ENCODE data around the gene PTGER3. TPM values are rescaled to one million over a fixed set of nuclear protein-coding genes. Genes with fewer than 3 reads are reported as not detected.

Gene PTGER3
- polyA plus RNA-seq, 1 donor (not counting 4 experiments of a cell fraction or from before 2014, with no cell fraction given): 0.04 TPM

DNA sequence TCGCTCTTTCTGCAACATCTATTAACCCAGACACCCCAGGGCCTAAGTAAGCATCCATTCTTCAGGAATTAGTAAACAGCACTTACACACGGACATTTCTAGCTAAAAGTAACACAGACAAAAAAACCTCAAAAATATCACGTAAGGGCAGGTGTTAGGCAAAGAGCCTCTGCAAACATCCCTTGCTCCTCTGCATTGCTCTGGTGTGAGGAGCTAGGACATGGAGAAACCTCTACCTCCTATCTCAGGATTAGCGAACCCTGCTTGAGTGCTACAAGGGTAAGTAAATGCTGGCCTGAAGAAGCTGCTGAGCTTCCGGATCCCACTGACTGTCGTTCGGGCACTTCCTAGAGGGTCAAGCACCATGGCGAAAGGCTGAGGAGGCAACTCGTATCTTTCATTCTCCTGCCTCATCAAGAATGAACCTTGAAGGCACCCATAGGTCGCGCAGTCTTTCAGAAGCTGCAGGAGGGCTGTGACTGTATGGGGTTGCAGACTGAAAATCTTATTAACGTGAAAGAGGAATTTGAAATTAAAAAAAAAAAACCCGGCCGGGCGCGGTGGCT lies 2.1 kb downstream of the PTGER3 start:
- Histone ChIP-seq H3K27me3 (ENCODE audit: control insufficient read depth, extremely low read depth, insufficient read depth, low read length) (peaks cover 34% of the 10 kb centered on the region), H3K4me2 (ENCODE audit: control insufficient read depth, extremely low read depth, insufficient read depth, low read depth, low read length) (no peak overlapping the region), H4K20me1 (ENCODE audit: control insufficient read depth, extremely low read depth, insufficient read depth, low read length) (peaks cover 2% of the 10 kb centered on the region), H3K9me3 (ENCODE audit: control insufficient read depth, low read depth, low read length) (no peaks in the 10 kb centered on the region), H3K9me1 (ENCODE audit: control insufficient read depth, extremely low read depth, insufficient read depth, low read length) (no peaks in the 10 kb centered on the region), H3K4me1 (ENCODE audit: control insufficient read depth, extremely low read depth, insufficient read depth, low read length) (peaks cover 4% of the 10 kb centered on the region), H3K79me2 (ENCODE audit: control insufficient read depth, insufficient read depth, low read length) (no peaks in the 10 kb centered on the region), H2AFZ (ENCODE audit: control insufficient read depth, low read length) (no peak overlapping the region), H3K9ac (ENCODE audit: control insufficient read depth, extremely low read depth, insufficient read depth, low read length) (no peak overlapping the region), H3K36me3 (ENCODE audit: control insufficient read depth in 2 of 2, extremely low read depth in 1 of 2, insufficient read depth in 2 of 2, low read length in 2 of 2) (no peaks in the 10 kb centered on the region), H3K4me3 (ENCODE audit: control insufficient read depth in 2 of 3, extremely low read depth in 1 of 3, insufficient read depth in 2 of 3, low read depth in 1 of 3, low read length in 3 of 3) (no peak overlapping the region), H3K27ac (ENCODE audit: control insufficient read depth, insufficient read depth, low read length) (no peak overlapping the region)
- TF ChIP-seq, protein P1, sequence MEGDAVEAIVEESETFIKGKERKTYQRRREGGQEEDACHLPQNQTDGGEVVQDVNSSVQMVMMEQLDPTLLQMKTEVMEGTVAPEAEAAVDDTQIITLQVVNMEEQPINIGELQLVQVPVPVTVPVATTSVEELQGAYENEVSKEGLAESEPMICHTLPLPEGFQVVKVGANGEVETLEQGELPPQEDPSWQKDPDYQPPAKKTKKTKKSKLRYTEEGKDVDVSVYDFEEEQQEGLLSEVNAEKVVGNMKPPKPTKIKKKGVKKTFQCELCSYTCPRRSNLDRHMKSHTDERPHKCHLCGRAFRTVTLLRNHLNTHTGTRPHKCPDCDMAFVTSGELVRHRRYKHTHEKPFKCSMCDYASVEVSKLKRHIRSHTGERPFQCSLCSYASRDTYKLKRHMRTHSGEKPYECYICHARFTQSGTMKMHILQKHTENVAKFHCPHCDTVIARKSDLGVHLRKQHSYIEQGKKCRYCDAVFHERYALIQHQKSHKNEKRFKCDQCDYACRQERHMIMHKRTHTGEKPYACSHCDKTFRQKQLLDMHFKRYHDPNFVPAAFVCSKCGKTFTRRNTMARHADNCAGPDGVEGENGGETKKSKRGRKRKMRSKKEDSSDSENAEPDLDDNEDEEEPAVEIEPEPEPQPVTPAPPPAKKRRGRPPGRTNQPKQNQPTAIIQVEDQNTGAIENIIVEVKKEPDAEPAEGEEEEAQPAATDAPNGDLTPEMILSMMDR (optimal IDR thresholded peaks at IDR 0.05 in 1 of 3, IDR thresholded peaks at IDR 0.05 in 1 of 3, conservative IDR thresholded peaks at IDR 0.05 in 1 of 3; ENCODE audit: extremely low read depth in 1 of 3, insufficient read depth in 2 of 3, low read length in 3 of 3): no peak
- TF ChIP-seq EZH2 (IDR thresholded peaks at IDR 0.05; ENCODE audit: low read length): no peak
- dilution Hi-C loops (cut with MboI; ENCODE audit: extremely low pct_ligation_motif_present, low sequenced_read_pairs): no loop called here
- FAIRE-seq (no peak), DNase-seq (ENCODE audit: low read depth, low spot score) (no peak)

DNA sequence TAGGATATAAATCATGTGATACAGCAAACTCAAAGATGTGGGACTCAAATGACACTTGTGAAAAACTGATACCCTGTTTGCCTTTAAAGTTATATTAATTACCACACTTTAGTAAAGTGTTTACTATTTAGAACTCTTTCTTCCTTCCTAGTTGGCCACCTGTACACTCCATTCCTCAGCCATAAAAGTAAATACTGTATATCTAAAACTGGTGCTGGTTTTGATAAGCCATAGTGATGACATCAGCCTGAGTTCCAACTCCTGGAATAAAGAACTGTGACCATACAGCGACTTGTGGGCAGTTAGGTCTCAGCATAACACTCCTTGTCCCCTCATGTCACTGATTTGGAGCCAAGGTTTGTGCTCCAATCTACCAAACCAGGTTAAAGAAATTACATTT lies 2.8 kb downstream of the PTGER3 start:
- no peak overlapping the region for H3K27ac ChIP-seq (ENCODE audit: control insufficient read depth, insufficient read depth, low read length)
- H3K9ac ChIP-seq (ENCODE audit: control insufficient read depth, extremely low read depth, insufficient read depth, low read length): no peak overlapping the region
- no peaks in the 10 kb centered on the region for H3K79me2 ChIP-seq (ENCODE audit: control insufficient read depth, insufficient read depth, low read length)
- H3K27me3 ChIP-seq (ENCODE audit: control insufficient read depth, extremely low read depth, insufficient read depth, low read length): peaks cover 34% of the 10 kb centered on the region
- H3K4me1 ChIP-seq (ENCODE audit: control insufficient read depth, extremely low read depth, insufficient read depth, low read length): peaks cover 4% of the 10 kb centered on the region
- dilution Hi-C loops (cut with MboI; ENCODE audit: extremely low pct_ligation_motif_present, low sequenced_read_pairs): no loop called here
- no peaks in the 10 kb centered on the region for H3K36me3 ChIP-seq (ENCODE audit: control insufficient read depth in 2 of 2, extremely low read depth in 1 of 2, insufficient read depth in 2 of 2, low read length in 2 of 2)
- H3K9me1 ChIP-seq (ENCODE audit: control insufficient read depth, extremely low read depth, insufficient read depth, low read length): no peaks in the 10 kb centered on the region
- H2AFZ ChIP-seq (ENCODE audit: control insufficient read depth, low read length): no peak overlapping the region
- TF ChIP-seq, protein P1 (optimal IDR thresholded peaks at IDR 0.05 in 1 of 3, IDR thresholded peaks at IDR 0.05 in 1 of 3, conservative IDR thresholded peaks at IDR 0.05 in 1 of 3; ENCODE audit: extremely low read depth in 1 of 3, insufficient read depth in 2 of 3, low read length in 3 of 3): no peak
- TF ChIP-seq EZH2 (IDR thresholded peaks at IDR 0.05; ENCODE audit: low read length): no peak
- DNase-seq (ENCODE audit: low read depth, low spot score) (no peak), FAIRE-seq (no peak)
- H4K20me1 ChIP-seq (ENCODE audit: control insufficient read depth, extremely low read depth, insufficient read depth, low read length): peaks cover 2% of the 10 kb centered on the region
- H3K4me2 ChIP-seq (ENCODE audit: control insufficient read depth, extremely low read depth, insufficient read depth, low read depth, low read length): no peak overlapping the region
- no peaks in the 10 kb centered on the region for H3K9me3 ChIP-seq (ENCODE audit: control insufficient read depth, low read depth, low read length)
- H3K4me3 ChIP-seq (ENCODE audit: control insufficient read depth in 2 of 3, extremely low read depth in 1 of 3, insufficient read depth in 2 of 3, low read depth in 1 of 3, low read length in 3 of 3): no peak overlapping the region
